ENCODE data around the gene COPB2. TPM values are rescaled to one million over a fixed set of nuclear protein-coding genes. Genes with fewer than 3 reads are reported as not detected.
"Not testable (repeated sequence)": the region's sequence is repeated elsewhere in the genome, so short reads cannot be mapped to it uniquely, and the experiment has no call there.

Gene COPB2
- total and polyA plus RNA-seq, 2 donors (not counting 3 experiments of a cell fraction or from before 2014, with no cell fraction given), result 72.1 to 146 TPM

- Histone ChIP-seq H3K9me1 (replicated peaks; ENCODE audit: control insufficient read depth, extremely low read depth, insufficient read depth, low read length) (no peaks in the 10 kb centered on the region), H3K36me3 (ENCODE audit: control insufficient read depth in 2 of 2, extremely low read depth in 1 of 2, insufficient read depth in 2 of 2, low read length in 2 of 2) (no peaks in the 10 kb centered on the region), H3K27me3 (ENCODE audit: control insufficient read depth in 2 of 2, insufficient read depth in 2 of 2, low read length in 2 of 2) (no peaks in the 10 kb centered on the region), H3K4me1 (ENCODE audit: control insufficient read depth, extremely low read depth, insufficient read depth, low read length) (no peaks in the 10 kb centered on the region), H3K27ac (ENCODE audit: insufficient read depth, low read depth, low read length) (no peak overlapping the region), H4K20me1 (replicated peaks; ENCODE audit: control insufficient read depth, extremely low read depth, insufficient read depth, low read length) (no peaks in the 10 kb centered on the region), H3K9me3 (replicated peaks; ENCODE audit: control insufficient read depth, insufficient read depth, low read length) (no peaks in the 10 kb centered on the region), H3K4me2 (ENCODE audit: insufficient read depth, low read length) (no peak overlapping the region), H2AFZ (ENCODE audit: low read depth, low read length) (no peak overlapping the region), H3K4me3 (replicated peaks in 1 of 3; ENCODE audit: insufficient read depth in 1 of 3, low read depth in 1 of 3, low read length in 3 of 3) (no peak overlapping the region), H3K79me2 (ENCODE audit: control insufficient read depth, insufficient read depth, low read length) (no peaks in the 10 kb centered on the region), H3K9ac (replicated peaks; ENCODE audit: extremely low read depth, insufficient read depth, low read length) (no peak overlapping the region)
- DNase-seq (ENCODE audit: low read depth, low spot score), result no peak
- no TSS peak for BruUV-seq (replicated peaks)
- no peak for FAIRE-seq
- CTCF ChIA-PET, result no interaction called here
- dilution Hi-C loops (cut with MboI; ENCODE audit: extremely low pct_ligation_motif_present, low sequenced_read_pairs), result no loop called here
- intact Hi-C loops (cut with micrococcal nuclease), result no loop called here
- TF ChIP-seq FOS (IDR thresholded peaks at IDR 0.05; ENCODE audit: borderline replicate concordance, insufficient read depth, low read length) (no peak), POLR2A (IDR thresholded peaks at IDR 0.05; ENCODE audit: low read depth, low read length) (no peak), POLR2AphosphoS5 (IDR thresholded peaks at IDR 0.05; ENCODE audit: insufficient read depth, low read depth, low read length) (no peak), MYC (IDR thresholded peaks at IDR 0.05; ENCODE audit: low read depth, low read length) (no peak), MAX (IDR thresholded peaks at IDR 0.05; ENCODE audit: insufficient read depth, insufficient read length) (no peak), JUN (IDR thresholded peaks at IDR 0.05; ENCODE audit: borderline replicate concordance, insufficient read depth, insufficient read length, low read depth) (no peak), GATA2 (IDR thresholded peaks at IDR 0.05; ENCODE audit: insufficient read depth, insufficient read length, low read depth, low read length) (no peak), EZH2 (IDR thresholded peaks at IDR 0.05; ENCODE audit: borderline replicate concordance, low read depth, low read length, severe bottlenecking) (no peak)
- TF ChIP-seq, protein P1, sequence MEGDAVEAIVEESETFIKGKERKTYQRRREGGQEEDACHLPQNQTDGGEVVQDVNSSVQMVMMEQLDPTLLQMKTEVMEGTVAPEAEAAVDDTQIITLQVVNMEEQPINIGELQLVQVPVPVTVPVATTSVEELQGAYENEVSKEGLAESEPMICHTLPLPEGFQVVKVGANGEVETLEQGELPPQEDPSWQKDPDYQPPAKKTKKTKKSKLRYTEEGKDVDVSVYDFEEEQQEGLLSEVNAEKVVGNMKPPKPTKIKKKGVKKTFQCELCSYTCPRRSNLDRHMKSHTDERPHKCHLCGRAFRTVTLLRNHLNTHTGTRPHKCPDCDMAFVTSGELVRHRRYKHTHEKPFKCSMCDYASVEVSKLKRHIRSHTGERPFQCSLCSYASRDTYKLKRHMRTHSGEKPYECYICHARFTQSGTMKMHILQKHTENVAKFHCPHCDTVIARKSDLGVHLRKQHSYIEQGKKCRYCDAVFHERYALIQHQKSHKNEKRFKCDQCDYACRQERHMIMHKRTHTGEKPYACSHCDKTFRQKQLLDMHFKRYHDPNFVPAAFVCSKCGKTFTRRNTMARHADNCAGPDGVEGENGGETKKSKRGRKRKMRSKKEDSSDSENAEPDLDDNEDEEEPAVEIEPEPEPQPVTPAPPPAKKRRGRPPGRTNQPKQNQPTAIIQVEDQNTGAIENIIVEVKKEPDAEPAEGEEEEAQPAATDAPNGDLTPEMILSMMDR (IDR thresholded peaks at IDR 0.05; ENCODE audit: extremely low read depth in 1 of 2, insufficient read depth in 1 of 2, low read depth in 1 of 2, low read length in 2 of 2), result no peak
- POLR2A ChIA-PET, result no interaction called here
Observed at GRCh38 chr3:139414608-139415224, 25.3 kb upstream of the COPB2 start.

DNA sequence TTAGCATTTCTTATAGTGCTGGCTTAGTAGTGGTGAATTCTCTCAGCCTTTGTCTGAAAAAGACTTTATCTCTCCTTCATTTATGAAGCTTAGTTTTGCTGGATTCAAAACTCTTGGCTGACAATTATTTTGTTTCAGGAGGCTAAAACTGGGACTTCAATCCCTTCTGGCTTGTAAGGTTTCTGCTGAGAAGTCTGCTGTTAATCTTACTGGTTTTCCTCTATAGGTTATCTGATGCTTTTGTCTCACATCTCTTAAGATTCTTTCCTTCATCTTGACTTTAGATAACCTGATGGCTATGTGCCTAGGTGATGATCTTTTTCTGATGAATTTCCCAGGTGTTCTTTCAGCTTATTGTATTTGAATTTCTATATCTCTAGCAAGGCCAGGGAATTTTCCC, 23.4 kb upstream of the COPB2 start:
- BruUV-seq (replicated peaks); H2AFZ ChIP-seq (ENCODE audit: low read depth, low read length); H3K4me3 ChIP-seq (replicated peaks in 1 of 3; ENCODE audit: insufficient read depth in 1 of 3, low read depth in 1 of 3, low read length in 3 of 3); H3K4me1 ChIP-seq (ENCODE audit: control insufficient read depth, extremely low read depth, insufficient read depth, low read length); DNase-seq (ENCODE audit: low read depth, low spot score); FAIRE-seq; H3K36me3 ChIP-seq (ENCODE audit: control insufficient read depth in 2 of 2, extremely low read depth in 1 of 2, insufficient read depth in 2 of 2, low read length in 2 of 2); dilution Hi-C loops (cut with MboI; ENCODE audit: extremely low pct_ligation_motif_present, low sequenced_read_pairs); POLR2A ChIA-PET; H3K4me2 ChIP-seq (ENCODE audit: insufficient read depth, low read length); H3K9ac ChIP-seq (replicated peaks; ENCODE audit: extremely low read depth, insufficient read depth, low read length); CTCF ChIA-PET; H3K9me1 ChIP-seq (replicated peaks; ENCODE audit: control insufficient read depth, extremely low read depth, insufficient read depth, low read length); H3K27ac ChIP-seq (ENCODE audit: insufficient read depth, low read depth, low read length); H3K27me3 ChIP-seq (ENCODE audit: control insufficient read depth in 2 of 2, insufficient read depth in 2 of 2, low read length in 2 of 2); intact Hi-C loops (cut with micrococcal nuclease); H4K20me1 ChIP-seq (replicated peaks; ENCODE audit: control insufficient read depth, extremely low read depth, insufficient read depth, low read length); H3K79me2 ChIP-seq (ENCODE audit: control insufficient read depth, insufficient read depth, low read length); H3K9me3 ChIP-seq (replicated peaks; ENCODE audit: control insufficient read depth, insufficient read depth, low read length): not testable (repeated sequence)

- intact Hi-C loops (cut with micrococcal nuclease); FAIRE-seq; POLR2A ChIA-PET: not testable (repeated sequence)
Observed at GRCh38 chr3:139401155-139401554, 11.7 kb upstream of the COPB2 start.

More at GRCh38 chr3:139401155-139401554, 11.7 kb upstream of the COPB2 start:
- BruUV-seq (replicated peaks); dilution Hi-C loops (cut with MboI; ENCODE audit: extremely low pct_ligation_motif_present, low sequenced_read_pairs); H3K36me3 ChIP-seq (ENCODE audit: control insufficient read depth in 2 of 2, extremely low read depth in 1 of 2, insufficient read depth in 2 of 2, low read length in 2 of 2); H2AFZ ChIP-seq (ENCODE audit: low read depth, low read length); H3K9me3 ChIP-seq (replicated peaks; ENCODE audit: control insufficient read depth, insufficient read depth, low read length); H3K27ac ChIP-seq (ENCODE audit: insufficient read depth, low read depth, low read length); H3K4me1 ChIP-seq (ENCODE audit: control insufficient read depth, extremely low read depth, insufficient read depth, low read length); H3K9me1 ChIP-seq (replicated peaks; ENCODE audit: control insufficient read depth, extremely low read depth, insufficient read depth, low read length); H3K9ac ChIP-seq (replicated peaks; ENCODE audit: extremely low read depth, insufficient read depth, low read length); H3K4me3 ChIP-seq (replicated peaks in 1 of 3; ENCODE audit: insufficient read depth in 1 of 3, low read depth in 1 of 3, low read length in 3 of 3); CTCF ChIA-PET; H3K4me2 ChIP-seq (ENCODE audit: insufficient read depth, low read length); DNase-seq (ENCODE audit: low read depth, low spot score); H4K20me1 ChIP-seq (replicated peaks; ENCODE audit: control insufficient read depth, extremely low read depth, insufficient read depth, low read length); H3K27me3 ChIP-seq (ENCODE audit: control insufficient read depth in 2 of 2, insufficient read depth in 2 of 2, low read length in 2 of 2); H3K79me2 ChIP-seq (ENCODE audit: control insufficient read depth, insufficient read depth, low read length): not testable (repeated sequence)
